Measurements from ENCODE around the gene KIF18B.

KIF18B gene

GRCh38 chr17:44910231-44911106 is 37.1 kb downstream of the KIF18B start:
- in situ Hi-C loops (cut with MboI; ENCODE audit: low sequenced_read_pairs, unreplicated experiment): loop anchor here (10.0 kb wide), 1 partner anchor 194 kb away; no protein-coding TSS in a partner anchor
- DNase-seq (ENCODE audit: low spot score): no peak
- TF ChIP-seq CTCF (IDR thresholded peaks at IDR 0.05; ENCODE audit: borderline replicate concordance, control extremely low read depth, extremely low read depth, insufficient read depth, missing control alignments): no peak

GRCh38 chr17:44909681-44910144 is 37.9 kb downstream of the KIF18B start:
- in situ Hi-C loops (cut with MboI; ENCODE audit: low sequenced_read_pairs, unreplicated experiment): loop anchor here (10.0 kb wide), 1 partner anchor 195 kb away; no protein-coding TSS in a partner anchor
- no peak for TF ChIP-seq CTCF (IDR thresholded peaks at IDR 0.05; ENCODE audit: borderline replicate concordance, control extremely low read depth, extremely low read depth, insufficient read depth, missing control alignments)
- no peak for DNase-seq (ENCODE audit: low spot score)

- TF ChIP-seq CTCF (IDR thresholded peaks at IDR 0.05; ENCODE audit: borderline replicate concordance, control extremely low read depth, extremely low read depth, insufficient read depth, missing control alignments): no peak
- DNase-seq (ENCODE audit: low spot score): no peak
- in situ Hi-C loops (cut with MboI; ENCODE audit: low sequenced_read_pairs, unreplicated experiment): no loop called here
Observed at GRCh38 chr17:44908761-44909326, 38.7 kb downstream of the KIF18B start.

- in situ Hi-C loops (cut with MboI; ENCODE audit: low sequenced_read_pairs, unreplicated experiment): no loop called here
- TF ChIP-seq CTCF (IDR thresholded peaks at IDR 0.05; ENCODE audit: borderline replicate concordance, control extremely low read depth, extremely low read depth, insufficient read depth, missing control alignments): no peak
- no peak for DNase-seq (ENCODE audit: low spot score)
Observed at GRCh38 chr17:44907729-44908470, 39.7 kb downstream of the KIF18B start.

- TF ChIP-seq CTCF (IDR thresholded peaks at IDR 0.05; ENCODE audit: borderline replicate concordance, control extremely low read depth, extremely low read depth, insufficient read depth, missing control alignments): no peak
- in situ Hi-C loops (cut with MboI; ENCODE audit: low sequenced_read_pairs, unreplicated experiment): no loop called here
- no peak for DNase-seq (ENCODE audit: low spot score)
Observed at GRCh38 chr17:44906763-44907728, 40.5 kb downstream of the KIF18B start.
